Neural progenitor cell (in vitro differentiated cells): ENCODE data around the gene ARID3A. TPM values are rescaled to one million over a fixed set of nuclear protein-coding genes. Genes with fewer than 3 reads are reported as not detected.

ENCODE experiments used
- DNase-seq: peaks from one replicate; pipeline ENCODE4 v3.0.0-alpha.2; 2016; ENCODE audit warnings: low spot score
- H2AFZ ChIP-seq: fragments of 200-600 bp; sonication (generic); replicated peaks from 2 replicates; pipeline ENCODE4 v1.6.1; 2016; ENCODE audit warnings: antibody characterized with exemption
- H3F3A ChIP-seq: fragments of 200-600 bp; sonication (generic); 2 replicates; pipeline ENCODE4 v1.6.1; 2016; ENCODE audit warnings: antibody characterized with exemption, low read depth
- H3K27ac ChIP-seq: fragments of 200-600 bp; sonication (generic); 2 replicates; pipeline ENCODE4 v1.5.1; 2016; ENCODE audit warnings: mild to moderate bottlenecking
- H3K27me3 ChIP-seq: fragments of 200-600 bp; sonication (generic); 2 replicates; pipeline ENCODE4 v1.6.1; 2016; ENCODE audit warnings: mild to moderate bottlenecking, moderate library complexity
- H3K36me3 ChIP-seq: fragments of 200-600 bp; sonication (generic); 2 replicates; pipeline ENCODE4 v1.5.1; 2016
- H3K4me1 ChIP-seq: fragments of 200-600 bp; sonication (generic); 2 replicates; pipeline ENCODE4 v1.6.1; 2016; ENCODE audit warnings: mixed run types
- H3K4me2 ChIP-seq: fragments of 200-600 bp; sonication (generic); 2 replicates; pipeline ENCODE4 v1.6.1; 2016
- H3K4me3 ChIP-seq: fragments of 200-600 bp; sonication (generic); 2 replicates; pipeline ENCODE4 v1.5.1; 2016
- H3K79me2 ChIP-seq: fragments of 200-600 bp; sonication (generic); 2 replicates; pipeline ENCODE4 v1.6.1; 2016; ENCODE audit warnings: low read depth
- H3K9ac ChIP-seq: fragments of 200-600 bp; sonication (generic); 2 replicates; pipeline ENCODE4 v1.6.1; 2016
- H3K9me3 ChIP-seq: fragments of 200-600 bp; sonication (generic); 2 replicates; pipeline ENCODE4 v1.5.1; 2016; ENCODE audit warnings: low read depth
- H4K20me1 ChIP-seq: fragments of 200-600 bp; sonication (generic); 2 replicates; pipeline ENCODE4 v1.6.1; 2016; ENCODE audit warnings: low read depth
- H3K27ac Mint-ChIP-seq: 3 replicates; pipeline ENCODE4 v1.8.0; 2021; ENCODE audit warnings: mixed read lengths
- H3K27me3 Mint-ChIP-seq: 2 replicates; pipeline ENCODE4 v1.8.0; 2022; ENCODE audit warnings: low read depth, mild to moderate bottlenecking, inconsistent platforms, moderate library complexity, mixed read lengths; ENCODE audit not compliant: insufficient read depth
- H3K36me3 Mint-ChIP-seq: 3 replicates; pipeline ENCODE4 v1.8.0; 2021; ENCODE audit warnings: mixed read lengths
- H3K4me1 Mint-ChIP-seq: 3 replicates; pipeline ENCODE4 v1.8.0; 2021; ENCODE audit warnings: mixed read lengths
- H3K4me3 Mint-ChIP-seq: 3 replicates; pipeline ENCODE4 v1.8.0; 2021; ENCODE audit warnings: mild to moderate bottlenecking, moderate library complexity, mixed read lengths
- H3K9me3 Mint-ChIP-seq: 3 replicates; pipeline ENCODE4 v1.8.0; 2020; ENCODE audit warnings: mixed read lengths
- EZH2 ChIP-seq: fragments of 200-600 bp; sonication (generic); IDR thresholded peaks from 2 replicates; pipeline ENCODE4 v1.6.1; 2017; ENCODE audit warnings: antibody characterized with exemption, mild to moderate bottlenecking, moderate library complexity
- EZH2phosphoT487 ChIP-seq: fragments of 200-600 bp; sonication (generic); IDR thresholded peaks from 2 replicates; pipeline ENCODE4 v1.6.1; 2017; ENCODE audit warnings: antibody characterized with exemption
- total RNA-seq: library from RNA; depleted of rRNA; stranded (reverse); fragments of >200 nt; gene quantifications from 2 replicates; pipeline ENCODE4 v1.2.3, GENCODE V29; 2015; ENCODE audit warnings: low replicate concordance
- TF ChIP-seq, protein P1 (sequence below): fragments of 200-600 bp; sonication (generic); IDR thresholded peaks from 2 replicates; pipeline ENCODE4 v1.5.1; 2017; ENCODE audit warnings: antibody characterized with exemption, mild to moderate bottlenecking

Gene ARID3A
- total RNA-seq, 1 donor from 2014 or later: 25.5 TPM

- Histone ChIP-seq H3K36me3 (no peaks in the 10 kb centered on the region), H3K9ac (no peak overlapping the region), H3K79me2 (no peaks in the 10 kb centered on the region), H3K27me3 (no peaks in the 10 kb centered on the region), H3K4me2 (peak overlapping the region; percentile 51), H2AFZ (no peak overlapping the region), H3K4me1 (peaks cover 16% of the 10 kb centered on the region), H3K9me3 (no peaks in the 10 kb centered on the region), H4K20me1 (no peaks in the 10 kb centered on the region), H3K4me3 (no peak overlapping the region), H3K27ac (peak overlapping the region; percentile 72), H3F3A (peaks cover 48% of the 10 kb centered on the region)
- Mint-ChIP-seq H3K36me3 (no peaks in the 10 kb centered on the region), H3K27ac (no peak overlapping the region), H3K4me1 (peaks cover 16% of the 10 kb centered on the region), H3K27me3 (peaks cover 2% of the 10 kb centered on the region), H3K9me3 (no peaks in the 10 kb centered on the region), H3K4me3 (no peak overlapping the region)
- TF ChIP-seq EZH2phosphoT487: no peak
- TF ChIP-seq EZH2: no peak
- TF ChIP-seq, protein P1, sequence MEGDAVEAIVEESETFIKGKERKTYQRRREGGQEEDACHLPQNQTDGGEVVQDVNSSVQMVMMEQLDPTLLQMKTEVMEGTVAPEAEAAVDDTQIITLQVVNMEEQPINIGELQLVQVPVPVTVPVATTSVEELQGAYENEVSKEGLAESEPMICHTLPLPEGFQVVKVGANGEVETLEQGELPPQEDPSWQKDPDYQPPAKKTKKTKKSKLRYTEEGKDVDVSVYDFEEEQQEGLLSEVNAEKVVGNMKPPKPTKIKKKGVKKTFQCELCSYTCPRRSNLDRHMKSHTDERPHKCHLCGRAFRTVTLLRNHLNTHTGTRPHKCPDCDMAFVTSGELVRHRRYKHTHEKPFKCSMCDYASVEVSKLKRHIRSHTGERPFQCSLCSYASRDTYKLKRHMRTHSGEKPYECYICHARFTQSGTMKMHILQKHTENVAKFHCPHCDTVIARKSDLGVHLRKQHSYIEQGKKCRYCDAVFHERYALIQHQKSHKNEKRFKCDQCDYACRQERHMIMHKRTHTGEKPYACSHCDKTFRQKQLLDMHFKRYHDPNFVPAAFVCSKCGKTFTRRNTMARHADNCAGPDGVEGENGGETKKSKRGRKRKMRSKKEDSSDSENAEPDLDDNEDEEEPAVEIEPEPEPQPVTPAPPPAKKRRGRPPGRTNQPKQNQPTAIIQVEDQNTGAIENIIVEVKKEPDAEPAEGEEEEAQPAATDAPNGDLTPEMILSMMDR: no peak
- no peak for DNase-seq
Observed at GRCh38 chr19:979318-979741, 53.5 kb downstream of the ARID3A start.

DNA sequence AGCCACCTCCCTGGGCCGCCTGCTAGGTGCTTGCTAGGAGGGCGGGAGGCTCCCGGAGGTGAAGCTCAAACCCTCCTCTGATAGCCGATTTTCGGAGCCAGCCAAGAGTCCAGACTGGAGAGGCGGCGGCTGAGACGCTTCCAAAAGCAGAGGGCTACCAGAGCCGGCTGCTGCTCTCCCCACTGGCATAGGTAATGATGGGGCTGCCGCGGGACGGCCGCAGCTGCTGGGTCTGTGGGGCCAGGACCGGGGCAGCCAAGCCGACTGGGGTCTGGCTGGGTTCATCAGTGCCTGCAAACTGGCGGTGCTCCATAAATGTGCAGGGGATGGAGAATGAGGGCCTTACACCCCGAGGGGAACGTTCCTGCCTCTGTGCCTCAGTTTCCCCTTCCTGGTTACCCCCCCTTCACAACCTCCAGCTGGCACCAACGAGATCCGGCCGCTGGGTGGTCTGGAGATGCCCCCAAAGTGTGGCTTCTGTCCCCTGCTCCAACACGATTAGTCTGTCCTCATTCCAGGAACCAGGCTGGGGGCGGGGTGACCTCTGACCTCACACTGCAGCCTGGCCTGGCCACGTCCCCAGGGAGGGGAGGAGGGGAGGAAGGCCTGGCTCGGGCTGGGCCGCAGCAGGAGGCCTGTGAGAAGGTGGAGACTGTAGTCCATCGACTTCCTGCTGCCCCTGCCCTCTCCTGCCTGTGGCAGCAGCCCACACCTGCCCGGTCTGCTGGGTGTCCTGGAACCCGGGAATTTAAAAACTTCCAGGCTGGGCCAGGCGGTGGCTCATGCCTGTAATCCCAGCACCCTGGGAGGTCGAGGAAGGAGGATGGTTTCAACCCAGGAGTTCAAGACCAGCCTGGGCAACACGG is 54.5 kb downstream of the ARID3A start:
- Mint-ChIP-seq H3K27ac (peak overlapping the region; percentile 25), H3K9me3 (no peaks in the 10 kb centered on the region), H3K4me3 (peak overlapping the region; percentile 73), H3K27me3 (peaks cover 6% of the 10 kb centered on the region), H3K4me1 (peaks cover 19% of the 10 kb centered on the region), H3K36me3 (no peaks in the 10 kb centered on the region)
- DNase-seq: peak; percentile 93
- Histone ChIP-seq H3K4me2 (peak overlapping the region; percentile 65), H3K27ac (peak overlapping the region; percentile 86), H3K9ac (no peak overlapping the region), H2AFZ (no peak overlapping the region), H3K27me3 (no peaks in the 10 kb centered on the region), H3K4me1 (peaks cover 21% of the 10 kb centered on the region), H3K36me3 (no peaks in the 10 kb centered on the region), H3K4me3 (peak overlapping the region; percentile 30), H3F3A (peaks cover 49% of the 10 kb centered on the region), H3K79me2 (peaks cover 8% of the 10 kb centered on the region), H4K20me1 (no peaks in the 10 kb centered on the region), H3K9me3 (no peaks in the 10 kb centered on the region)
- TF ChIP-seq EZH2: no peak
- TF ChIP-seq, protein P1: peak; percentile 4

- Mint-ChIP-seq H3K4me1 (peaks cover 16% of the 10 kb centered on the region), H3K27me3 (peaks cover 11% of the 10 kb centered on the region), H3K27ac (no peak overlapping the region), H3K4me3 (peak overlapping the region; percentile 70), H3K36me3 (peaks cover 5% of the 10 kb centered on the region), H3K9me3 (no peaks in the 10 kb centered on the region)
- Histone ChIP-seq H3K79me2 (peaks cover 13% of the 10 kb centered on the region), H3K4me2 (peak overlapping the region; percentile 58), H3K27ac (no peak overlapping the region), H3K36me3 (no peaks in the 10 kb centered on the region), H3F3A (peaks cover 50% of the 10 kb centered on the region), H3K9me3 (no peaks in the 10 kb centered on the region), H3K4me3 (no peak overlapping the region), H2AFZ (no peak overlapping the region), H3K9ac (no peak overlapping the region), H3K4me1 (peaks cover 21% of the 10 kb centered on the region), H4K20me1 (no peaks in the 10 kb centered on the region), H3K27me3 (no peaks in the 10 kb centered on the region)
- peak; percentile 89 for DNase-seq
- TF ChIP-seq, protein P1: peak; percentile 91
- TF ChIP-seq EZH2phosphoT487 (no peak), EZH2 (peak; percentile 3)
Observed at GRCh38 chr19:982567-983170, 56.8 kb downstream of the ARID3A start.
